A549 (cell line): ENCODE data around the gene TTLL11. TPM values are rescaled to one million over a fixed set of nuclear protein-coding genes. Genes with fewer than 3 reads are reported as not detected.
A peak's percentile ranks its signal among the peaks of the same experiment; 100 is the strongest.

Experiments
- ATAC-seq, 2 experiments: fragments of 200-7000 bp in 1 of 2; fragments of >200 bp in 1 of 2; cut with Nextera tagmentation in 1 of 2; cut with Tn5 transposase in 1 of 2; 3 replicates each; pipeline versions ENCODE4 v1.8.0 to v1.9.1; 2018 to 2020; ENCODE audit warnings: mild to moderate bottlenecking in 1 of 2, moderate library complexity in 1 of 2
- CTCF ChIA-PET: fragments of 300-600 bp; sonication (Branson Sonifier 250); formaldehyde crosslinking; extraction: SDS; loops from one replicate; lab custom pipeline; 2021; ENCODE audit warnings: antibody characterized with exemption, inconsistent platforms; lab: Yijun Ruan, JAX
- POLR2A ChIA-PET: fragments of 350-600 bp; formaldehyde crosslinking; extraction: SDS; loops from one replicate; lab custom pipeline; 2021; ENCODE audit warnings: antibody characterized with exemption, inconsistent platforms; lab: Yijun Ruan, JAX
- DNase-seq, 2 experiments: peaks; one replicate each; pipeline versions ENCODE4 v3.0.0 to v3.0.0-alpha.2; 2011 to 2016; ENCODE audit warnings: low read depth in 1 of 2, low spot score in 1 of 2
- FAIRE-seq: peaks from 2 replicates; lab custom pipeline; 2011; peaks lifted over from hg19 to GRCh38; lab: Jason Lieb, UNC
- H3K27ac ChIP-seq, 2 experiments: fragments of >200 bp; sonication (Bioruptor Twin); formaldehyde crosslinking; 3 replicates each; pipeline ENCODE4 v1.5.1; 2016 to 2017
- H3K4me1 ChIP-seq: fragments of >200 bp; sonication (Bioruptor Twin); formaldehyde crosslinking; 3 replicates; pipeline ENCODE4 v1.6.1; 2016
- H3K4me2 ChIP-seq: fragments of >200 bp; sonication (Bioruptor Twin); formaldehyde crosslinking; 3 replicates; pipeline ENCODE4 v1.6.1; 2016
- H3K4me3 ChIP-seq: fragments of >200 bp; sonication (Bioruptor Twin); formaldehyde crosslinking; 3 replicates; pipeline ENCODE4 v1.5.1; 2016
- H3K9me3 ChIP-seq: fragments of >200 bp; sonication (Bioruptor Twin); formaldehyde crosslinking; 3 replicates; pipeline ENCODE4 v1.6.1; 2016
- CBX2 ChIP-seq: fragments of 200-600 bp; sonication (generic); IDR thresholded peaks from 2 replicates; pipeline ENCODE4 v1.6.1; 2016; ENCODE audit warnings: low read depth, mild to moderate bottlenecking, borderline replicate concordance
- CEBPB ChIP-seq, 2 experiments: fragments of >200 bp in 1 of 2; sonication (Bioruptor Twin) in 1 of 2; formaldehyde crosslinking in 1 of 2; IDR thresholded peaks; 2 replicates each; pipeline ENCODE4 v1.6.1; 2012 to 2016
- CHD2 ChIP-seq: fragments of 150-350 bp; IDR thresholded peaks from 2 replicates; pipeline ENCODE4 v1.6.1; 2014; ENCODE audit warnings: low read length; ENCODE audit not compliant: partially characterized antibody
- ELK1 ChIP-seq: fragments of 150-350 bp; IDR thresholded peaks from 2 replicates; pipeline ENCODE4 v1.6.1; 2014; ENCODE audit warnings: low read depth, mild to moderate bottlenecking, low read length
- HDAC2 ChIP-seq: fragments of 200-600 bp; sonication (generic); IDR thresholded peaks from 2 replicates; pipeline ENCODE4 v1.6.1; 2016
- HOXA7 ChIP-seq: fragments of 250-450 bp; sonication (Bioruptor Pico); IDR thresholded peaks from 2 replicates; pipeline ENCODE4 v1.5.0; 2020; ENCODE audit warnings: mild to moderate bottlenecking, moderate library complexity
- HOXB5 ChIP-seq: fragments of 250-450 bp; sonication (Bioruptor Pico); IDR thresholded peaks from 2 replicates; pipeline ENCODE4 v1.5.0; 2020; ENCODE audit warnings: mild to moderate bottlenecking, moderate library complexity
- MAX ChIP-seq: IDR thresholded peaks from 2 replicates; pipeline ENCODE4 v1.6.1; 2012
- NFE2L2 ChIP-seq: fragments of 150-350 bp; conservative IDR thresholded peaks from 2 replicates; pipeline ENCODE4 v1.6.1; 2014; ENCODE audit warnings: low read length
- NR3C1 ChIP-seq: fragments of >200 bp; sonication (Bioruptor Twin); formaldehyde crosslinking; IDR thresholded peaks from 3 replicates; pipeline ENCODE4 v1.6.1; 2017
- PHF8 ChIP-seq: fragments of 200-600 bp; sonication (generic); IDR thresholded peaks from 2 replicates; pipeline ENCODE4 v1.6.1; 2016; ENCODE audit warnings: low read depth, mild to moderate bottlenecking, antibody characterized with exemption, moderate library complexity, borderline replicate concordance
- POLR2AphosphoS2 ChIP-seq: conservative IDR thresholded peaks from 2 replicates; pipeline ENCODE4 v1.6.1; 2012; ENCODE audit warnings: low read length, improper control_type of control experiment, inconsistent platforms
- REST ChIP-seq: fragments of 200-600 bp; sonication (generic); IDR thresholded peaks from 2 replicates; pipeline ENCODE4 v1.6.1; 2016; ENCODE audit warnings: antibody characterized with exemption, mild to moderate bottlenecking, moderate library complexity
- RNF2 ChIP-seq: fragments of 200-600 bp; sonication (generic); IDR thresholded peaks from 2 replicates; pipeline ENCODE4 v1.6.1; 2016; ENCODE audit warnings: low read depth, mild to moderate bottlenecking, antibody characterized with exemption, moderate library complexity, borderline replicate concordance
- ZC3H11A ChIP-seq: fragments of 450-650 bp; IDR thresholded peaks from 2 replicates; pipeline ENCODE4 v1.6.1; 2014; ENCODE audit warnings: antibody characterized with exemption, mild to moderate bottlenecking
- ZFP36 ChIP-seq: fragments of 450-650 bp; IDR thresholded peaks from 2 replicates; pipeline ENCODE4 v1.6.1; 2014; ENCODE audit warnings: borderline replicate concordance; ENCODE audit not compliant: partially characterized antibody
- ZSCAN20 ChIP-seq: fragments of 250-450 bp; sonication (Bioruptor Pico); IDR thresholded peaks from 2 replicates; pipeline ENCODE4 v1.8.0; 2022; ENCODE audit warnings: mild to moderate bottlenecking, moderate library complexity
- WGBS: methylation state at CpG from one replicate; pipeline ENCODE4 v1.1.6; 2017; ENCODE audit errors: missing lambda C conversion rate; 5-methylcytosine and 5-hydroxymethylcytosine counted together
- polyA plus RNA-seq, 4 experiments: library from polyadenylated mRNA; depleted of rRNA in 3 of 4; stranded (reverse); fragments of >200 nt; fragmentation: RNase III in 1 of 4; extraction: RNeasy Plus Mini Kit Qiagen cat#74134 plus additional on column Dnase treatment in 1 of 4; gene quantifications; 2 replicates in 3 of 4; 3 replicates in 1 of 4; pipeline ENCODE4 v1.2.3, GENCODE V29; 2011 to 2017

TTLL11 gene
- polyA plus RNA-seq, 2 of the 4 experiments (the other 2 are of a cell fraction), result 1.8 to 2.6 TPM

GRCh38 chr9:122126331-122127261 is 33.5 kb upstream of the TTLL11 start:
- WGBS, result 83% methylated on average over 59 of the region's 64 CpGs
- DNase-seq, result no peak
- ChIA-PET CTCF (interaction anchor here (0.6 to 20.3 kb wide), 33 partner anchors 8 to 696 kb away, joined by 3 to 541 read pairs (median 5); partner anchors contain the start of genes MORN5, MRRF, NDUFA8 and RBM18), POLR2A (interaction anchor here (2.1 kb wide), 1 partner anchor 138 kb away, joined by 8 read pairs; the partner anchor contains the start of genes MRRF and RBM18)
- no peaks in the 10 kb centered on the region for H3K9me3 ChIP-seq
- peaks cover 10% of the 10 kb centered on the region; the same call in 2 of the 3 replicates for H3K4me1 ChIP-seq
- no peak for FAIRE-seq
- H3K27ac ChIP-seq, result peak overlapping the region in 1 of 2 experiments; percentile 38; a peak in 2 of 6 replicates
- peak in 1 of 2 experiments; percentile 2; a peak in 1 of 6 replicates for ATAC-seq
- H3K4me2 ChIP-seq, result peak overlapping the region; percentile 24; the same call in 1 of the 3 replicates
- H3K4me3 ChIP-seq, result no peak overlapping the region
- TF ChIP-seq HOXA7 (CRISPR knock-in tag) (no peak), CBX2 (no peak), HDAC2 (no peak), POLR2AphosphoS2 (no peak), ZSCAN20 (CRISPR knock-in tag) (no peak), MAX (no peak), PHF8 (no peak)

- ChIA-PET CTCF (interaction anchor here (0.7 to 20.3 kb wide), 45 partner anchors 9 to 697 kb away, joined by 3 to 541 read pairs (median 5); partner anchors contain the start of genes MORN5, MRRF, NDUFA8 and RBM18), POLR2A (interaction anchor here (2.1 kb wide), 1 partner anchor 139 kb away, joined by 8 read pairs; the partner anchor contains the start of genes MRRF and RBM18)
- peak; percentile 18 to 40; a peak in 5 of 6 replicates for ATAC-seq
- H3K9me3 ChIP-seq, result no peaks in the 10 kb centered on the region
- H3K4me1 ChIP-seq, result peaks cover 10% of the 10 kb centered on the region; the same call in 2 of the 3 replicates
- peak in 1 of 2 experiments; percentile 23 for DNase-seq
- FAIRE-seq, result no peak
- peak overlapping the region; percentile 24; the same call in 1 of the 3 replicates for H3K4me2 ChIP-seq
- WGBS, result 70% methylated on average over 18 of the region's 21 CpGs
- no peak overlapping the region for H3K4me3 ChIP-seq
- H3K27ac ChIP-seq, result peak overlapping the region; percentile 7 to 38; a peak in 3 of 6 replicates
- TF ChIP-seq ZSCAN20 (CRISPR knock-in tag) (no peak), ZC3H11A (no peak), CEBPB (IDR thresholded peaks at IDR 0.05) (no peak), ZFP36 (no peak), NFE2L2 (no peak), NR3C1 (no peak), HOXB5 (CRISPR knock-in tag) (no peak), REST (no peak), ELK1 (no peak), RNF2 (no peak), HDAC2 (no peak), POLR2AphosphoS2 (no peak), CHD2 (no peak)
- TF ChIP-seq, all 56 proteins: peak for 0
These were observed 32.6 kb upstream of the TTLL11 start for GRCh38 chr9:122125509-122126330.
